NCI-H2107 treated with DMSO at 0.1 percent for 48 hours (cell line): ENCODE measurements around the gene IL18.
"Not testable (repeated sequence)": the region's sequence is repeated elsewhere in the genome, so short reads cannot be mapped to it uniquely, and the experiment has no call there.

Experiments
- DNase-seq: peaks from one replicate; lab custom pipeline; 2025; ENCODE audit not compliant: unreplicated experiment; lab: John Stamatoyannopoulos, UW

IL18 gene

GRCh38 chr11:112163875-112164685, at the start of gene IL18:
Gene IL18, minus strand, starts transcription at chr11:112164094. Its CDS starts 9,041 bp downstream, at chr11:112155053.
- DNase-seq: no peak

- DNase-seq: no peak
These were observed 48.8 kb upstream of the IL18 start for GRCh38 chr11:112212710-112213109.

DNA sequence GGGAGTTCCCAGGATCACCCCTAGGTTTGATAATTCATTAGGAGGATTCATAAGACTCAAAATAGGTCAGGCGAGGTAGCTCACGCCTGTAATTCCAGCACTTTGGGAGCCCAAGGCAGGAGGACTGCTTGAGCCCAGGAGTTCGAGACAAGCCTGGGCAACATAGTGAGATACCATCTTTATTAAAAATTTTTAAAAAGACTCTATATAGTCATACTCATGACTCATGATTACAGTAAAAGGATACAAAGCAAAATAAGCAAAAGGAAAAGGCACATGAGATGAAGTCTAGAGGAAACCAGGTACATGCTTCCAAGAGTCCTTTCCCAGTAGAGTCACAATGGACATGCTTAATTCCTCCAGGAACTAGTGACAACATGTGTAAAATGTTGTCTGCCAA, 48.4 kb upstream of the IL18 start:
- no peak for DNase-seq

DNA sequence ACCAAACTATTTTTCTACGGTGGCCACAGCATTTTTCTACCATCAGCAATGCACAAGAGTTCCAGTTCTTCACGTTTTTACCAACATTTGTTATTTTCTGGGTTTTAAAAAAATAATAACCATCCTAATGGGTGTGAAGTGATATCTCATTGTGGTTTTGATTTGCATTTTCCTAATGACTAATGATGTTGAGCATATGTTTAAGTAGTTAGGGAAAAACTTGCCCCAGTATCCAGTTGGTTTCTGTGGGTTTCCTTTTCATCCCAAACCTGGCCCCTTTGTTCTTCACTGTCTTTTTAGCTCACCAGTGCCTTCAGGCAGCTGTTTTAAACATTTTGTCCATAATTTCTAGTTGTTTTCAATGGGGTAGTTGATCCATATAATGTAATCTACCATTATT, 47.6 kb upstream of the IL18 start:
- no peak for DNase-seq

- no peak for DNase-seq
These were observed 47.0 kb upstream of the IL18 start for GRCh38 chr11:112210890-112211289.

DNA sequence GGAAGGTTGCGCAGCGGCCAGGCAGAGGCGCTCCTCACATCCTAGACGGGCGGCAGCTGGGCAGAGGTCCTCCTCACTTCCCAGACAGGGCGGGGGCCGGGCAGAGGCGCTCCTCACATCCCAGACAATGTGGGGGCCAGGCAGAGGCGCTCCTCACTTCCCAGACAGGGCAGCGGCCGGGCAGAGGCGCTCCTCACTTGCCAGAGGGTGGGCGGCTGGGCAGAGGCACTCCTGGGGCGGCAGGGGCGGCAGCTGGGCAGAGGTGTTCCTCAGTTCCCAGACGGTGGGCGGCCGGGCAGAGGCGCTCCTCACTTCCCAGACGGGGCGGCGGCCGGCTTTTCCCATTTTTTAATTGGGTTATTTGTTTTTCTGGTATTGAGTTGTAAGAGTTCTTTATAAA, 42.2 kb upstream of the IL18 start:
- no peak for DNase-seq

DNA sequence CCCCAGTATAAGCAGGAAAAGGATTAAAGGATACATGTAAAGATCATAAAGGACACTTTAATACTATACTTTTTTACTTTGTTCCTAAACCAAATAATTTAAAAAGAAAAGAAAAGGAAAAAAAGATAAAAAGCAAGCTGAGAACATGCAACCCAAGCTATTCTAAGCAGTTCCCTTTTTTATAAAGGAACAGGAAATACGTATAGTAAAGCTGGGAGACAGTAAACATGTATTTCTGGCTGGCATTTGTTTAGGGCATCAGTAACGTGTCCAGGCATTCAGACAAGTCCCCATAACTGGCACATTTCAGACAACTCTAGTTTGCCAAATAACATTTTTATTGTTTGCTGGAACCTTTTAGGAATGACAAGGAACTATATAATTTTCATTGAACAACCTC, 36.4 kb upstream of the IL18 start:
- no peak for DNase-seq

- DNase-seq: not testable (repeated sequence)
These were observed 35.2 kb upstream of the IL18 start for GRCh38 chr11:112199101-112199500.

DNA sequence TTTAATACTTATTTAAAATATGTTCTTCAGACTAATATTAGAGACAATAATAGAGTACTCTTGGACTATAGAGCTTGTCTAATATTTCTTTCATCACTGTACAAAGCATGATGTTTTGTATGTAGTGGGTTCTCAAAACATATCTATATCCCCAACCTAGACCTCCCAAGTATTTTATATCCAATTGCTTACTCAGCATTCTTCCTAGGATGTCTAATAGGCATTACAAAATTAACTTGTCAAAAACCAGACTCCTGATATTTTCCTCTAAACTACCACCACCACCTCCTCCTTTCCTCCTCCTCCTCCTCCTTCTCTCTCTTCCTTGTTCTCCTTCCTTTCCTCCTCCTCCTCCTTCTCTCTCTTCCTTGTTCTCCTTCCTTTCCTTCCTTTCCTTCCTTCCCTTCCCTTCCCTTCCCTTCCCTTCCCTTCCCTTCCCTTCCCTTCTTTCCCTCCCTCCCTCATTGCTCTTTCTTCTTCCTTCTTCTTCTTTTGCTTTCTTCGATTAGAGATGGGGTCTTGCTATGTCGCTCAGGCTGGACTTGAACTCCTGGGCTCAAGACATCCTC, 32.7 kb upstream of the IL18 start:
- DNase-seq: no peak

- no peak for DNase-seq
These were observed 32.1 kb upstream of the IL18 start for GRCh38 chr11:112195951-112196351.

- not testable (repeated sequence) for DNase-seq
These were observed 31.2 kb upstream of the IL18 start for GRCh38 chr11:112195113-112195512.

- DNase-seq: no peak
These were observed 22.4 kb upstream of the IL18 start for GRCh38 chr11:112186304-112186703.

DNA sequence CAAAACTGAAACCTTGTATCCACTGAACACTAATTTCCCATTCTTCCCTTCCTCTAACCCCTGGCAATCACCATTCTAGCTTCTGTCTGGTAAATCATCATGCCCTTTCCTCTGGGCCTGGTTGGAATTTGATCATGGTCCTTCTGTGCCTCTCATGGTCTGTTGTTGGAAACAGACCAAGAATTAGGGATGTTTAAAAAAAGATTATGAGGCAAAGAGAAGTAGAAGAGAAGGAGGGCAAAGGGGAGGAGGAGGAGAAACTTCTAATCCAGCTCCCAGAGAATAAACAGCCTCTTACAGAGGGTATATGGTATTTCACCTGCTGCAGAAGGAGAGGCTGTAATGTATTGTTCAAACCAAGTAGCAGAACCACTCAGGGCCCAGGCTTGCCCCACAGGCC, 22.0 kb upstream of the IL18 start:
- DNase-seq: no peak

DNA sequence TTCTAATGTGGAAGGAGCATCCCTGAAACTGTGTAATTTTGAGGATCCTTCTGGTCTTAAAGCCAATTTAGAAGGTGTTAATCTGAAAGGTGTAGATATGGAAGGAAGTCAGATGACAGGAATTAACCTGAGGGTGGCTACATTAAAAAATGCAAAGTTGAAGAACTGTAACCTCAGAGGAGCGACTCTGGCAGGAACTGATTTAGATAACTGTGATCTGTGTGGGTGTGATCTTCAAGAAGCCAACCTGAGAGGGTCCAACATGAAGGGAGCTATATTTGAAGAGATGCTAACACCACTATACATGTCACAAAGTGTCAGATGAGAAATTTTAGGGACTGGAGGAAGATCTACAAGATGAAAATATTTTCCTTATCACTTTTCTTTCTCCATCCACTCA, 19.0 kb upstream of the IL18 start:
- no peak for DNase-seq

DNA sequence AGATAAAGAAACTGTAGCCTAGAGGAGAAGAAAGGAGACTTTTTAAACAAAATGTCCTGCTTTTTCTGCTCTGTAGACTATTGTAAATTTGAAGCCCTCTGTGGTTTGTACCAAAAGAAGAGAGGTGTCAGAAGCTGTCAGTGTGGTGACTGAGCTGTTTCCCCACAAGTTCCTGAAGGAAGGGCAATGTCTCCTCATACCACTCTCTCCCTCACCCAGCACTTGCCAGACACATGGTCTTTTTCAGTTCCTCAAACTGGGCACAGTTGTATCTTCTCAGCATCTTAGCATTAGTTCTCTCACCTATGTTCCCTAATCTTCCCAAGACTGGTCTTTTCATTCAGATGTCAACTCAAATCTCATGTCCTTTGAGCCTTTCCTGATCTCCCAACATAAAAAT, 15.7 kb upstream of the IL18 start:
- DNase-seq: no peak

DNA sequence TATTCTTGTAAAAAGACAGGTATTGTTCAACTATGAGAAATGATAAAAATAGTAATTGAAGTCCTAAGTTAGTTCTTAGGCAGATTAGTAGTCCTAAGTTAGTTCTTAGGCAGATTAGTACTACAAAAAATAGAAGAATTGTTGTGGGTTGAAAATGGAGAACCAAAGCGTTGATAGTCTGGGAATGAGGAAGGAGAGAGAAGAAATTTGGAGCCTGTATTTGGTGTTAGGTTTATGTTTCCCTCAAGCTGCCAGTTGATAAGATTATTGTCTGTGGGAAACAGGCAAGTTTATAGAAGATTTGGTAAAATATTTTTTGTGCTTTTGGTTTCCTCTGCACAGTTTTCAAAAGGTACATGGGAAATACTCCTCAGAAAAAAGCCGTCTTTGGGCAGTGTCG, 15.0 kb upstream of the IL18 start:
- no peak for DNase-seq

DNA sequence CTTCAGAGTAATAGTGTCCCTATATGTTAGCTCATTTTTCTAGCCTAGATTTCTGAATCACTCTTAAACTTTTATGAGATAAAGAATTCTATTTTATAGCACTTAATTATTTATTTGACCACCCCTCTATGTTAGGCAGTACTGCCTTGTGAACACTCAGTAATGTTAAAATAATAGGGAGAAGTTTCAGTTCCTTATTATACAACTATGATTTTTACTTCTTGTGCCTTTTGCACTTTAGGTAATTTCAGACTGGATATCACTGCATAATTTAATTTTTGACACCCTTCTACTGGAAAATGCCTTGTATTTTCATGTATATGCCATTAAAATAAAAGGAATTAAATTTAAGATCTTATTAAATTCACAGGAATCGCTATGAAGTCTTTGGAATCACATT, 14.5 kb upstream of the IL18 start:
- DNase-seq: no peak

DNA sequence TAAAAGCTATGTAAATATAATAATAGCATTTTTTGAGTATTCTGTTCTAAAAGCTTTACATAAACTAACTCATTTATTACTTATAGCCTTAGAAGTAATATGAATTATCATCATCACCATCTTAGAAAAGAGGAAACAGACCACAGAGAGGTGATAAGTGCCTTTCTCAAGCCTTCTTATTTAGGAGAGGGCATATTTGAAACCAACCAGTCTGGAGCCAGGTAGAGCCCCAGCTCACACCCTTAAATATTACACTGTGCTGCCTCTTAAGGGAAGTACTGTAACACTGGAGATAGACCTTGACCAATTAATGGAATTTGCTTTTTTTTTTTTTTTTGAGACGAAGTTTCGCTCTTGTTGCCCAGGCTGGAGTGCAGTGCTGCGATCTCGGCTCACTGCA, 13.7 kb upstream of the IL18 start:
- no peak for DNase-seq

- no peak for DNase-seq
These were observed 12.2 kb upstream of the IL18 start for GRCh38 chr11:112176077-112176476.

- DNase-seq: no peak
These were observed 11.7 kb upstream of the IL18 start for GRCh38 chr11:112175599-112175952.

DNA sequence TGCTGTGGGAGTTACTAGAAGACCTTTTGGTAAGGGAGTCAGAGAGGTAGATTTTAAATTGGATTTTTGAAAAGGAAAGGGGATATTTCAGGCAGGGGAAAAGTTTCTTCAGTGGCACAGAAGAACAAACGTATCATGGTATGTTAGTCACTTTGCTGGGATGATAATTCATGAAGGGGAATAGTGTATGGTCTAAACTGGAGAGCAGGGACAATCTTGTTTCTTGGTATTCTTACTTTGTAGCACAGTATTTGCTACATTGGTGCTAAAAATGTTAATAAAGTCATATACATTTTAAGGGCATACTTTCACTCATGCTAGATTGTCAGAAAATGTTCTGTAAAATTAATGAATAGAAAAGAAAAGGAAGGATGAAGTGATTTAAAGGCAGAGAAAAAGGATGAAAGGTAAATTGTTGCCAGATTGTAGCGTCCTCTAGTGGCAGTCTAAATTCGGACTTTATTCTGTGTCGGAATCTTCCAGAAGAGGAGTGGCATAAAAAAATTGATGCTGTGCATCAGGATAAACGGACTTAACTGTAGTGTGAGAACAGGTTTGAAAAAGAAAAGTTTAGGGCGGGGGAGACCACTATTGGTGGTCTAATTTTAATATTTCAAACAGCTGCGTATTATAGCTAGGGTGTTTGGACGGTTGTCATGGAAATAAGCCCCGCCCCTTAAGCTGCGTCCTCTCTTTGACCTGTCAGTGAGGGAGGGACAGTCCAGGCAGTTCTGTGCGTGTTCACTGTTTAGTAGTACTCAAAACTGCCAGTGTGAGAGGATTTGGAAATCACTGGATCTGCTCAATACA, 11.1 kb upstream of the IL18 start, which contains the start of gene BCO2:
Gene BCO2, plus strand, starts transcription at position 724 of the 810 bp plus-strand sequence. CDS start 90 bp downstream, outside the sequence.
- DNase-seq: peak; percentile 30

DNA sequence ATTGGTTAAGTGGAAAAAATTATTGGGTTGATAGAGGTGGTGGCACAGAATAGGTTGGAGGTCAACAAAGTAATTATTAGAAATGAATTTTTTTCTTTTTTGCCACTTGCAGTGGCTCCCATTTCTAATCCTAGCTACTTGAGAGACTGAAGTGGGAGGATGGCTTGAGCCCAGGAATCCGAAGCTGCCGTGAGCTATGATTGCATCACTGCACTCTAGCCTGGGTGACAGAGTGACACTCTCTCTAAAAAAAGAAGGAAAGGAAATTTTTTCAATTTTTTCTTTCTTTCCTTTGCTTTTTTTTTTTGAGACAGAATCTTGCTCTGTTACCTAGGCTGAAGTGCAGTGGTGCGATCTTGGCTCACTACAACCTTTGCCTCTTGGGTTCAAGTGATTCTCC, 9.3 kb upstream of the IL18 start:
- no peak for DNase-seq
